ENCODE data around the gene TBC1D22A. TPM values are rescaled to one million over a fixed set of nuclear protein-coding genes. Genes with fewer than 3 reads are reported as not detected.
"Not testable (repeated sequence)": the region's sequence is repeated elsewhere in the genome, so short reads cannot be mapped to it uniquely, and the experiment has no call there.

TBC1D22A gene
- total and polyA plus RNA-seq, 2 experiments from 2014 or later = 9.6 to 13.3 TPM

- no peak for TF ChIP-seq ETS1 (IDR thresholded peaks at IDR 0.05)
- no peak for TF ChIP-seq NANOG (IDR thresholded peaks at IDR 0.05; ENCODE audit: borderline replicate concordance)
- no peak for TF ChIP-seq EZH2phosphoT487 (IDR thresholded peaks at IDR 0.05; ENCODE audit: unreplicated experiment)
- no peak for TF ChIP-seq REST (IDR thresholded peaks at IDR 0.05; ENCODE audit: unreplicated experiment)
- TF ChIP-seq CREB1 (CRISPR knock-in tag; IDR thresholded peaks at IDR 0.05; ENCODE audit: low read depth) = no peak
- no peak for TF ChIP-seq ZNF331 (CRISPR knock-in tag; IDR thresholded peaks at IDR 0.05; ENCODE audit: low read depth)
Measured at GRCh38 chr22:47166446-47167016, 404.1 kb downstream of the TBC1D22A start (continued).

- peaks cover 5% of the 10 kb centered on the region for H3K27me3 Mint-ChIP-seq (ENCODE audit: insufficient read depth, low read depth, poor library complexity)
- H3K36me3 ChIP-seq (ENCODE audit: insufficient read depth) = peaks cover 3% of the 10 kb centered on the region; the same call in 1 of the 2 replicates
- no peaks in the 10 kb centered on the region for H3K4me1 ChIP-seq (ENCODE audit: insufficient read depth)
- peaks cover 14% of the 10 kb centered on the region for H3K36me3 Mint-ChIP-seq (ENCODE audit: low read depth)
- H3K27ac ChIP-seq (ENCODE audit: low read depth) = no peak overlapping the region
- no peaks in the 10 kb centered on the region for H3K4me1 Mint-ChIP-seq
- no peak overlapping the region for H2AFZ ChIP-seq
- no peak overlapping the region for H3K4me3 ChIP-seq
- H4K20me1 ChIP-seq (replicated peaks; ENCODE audit: insufficient read depth) = no peaks in the 10 kb centered on the region
- H3K79me2 ChIP-seq (replicated peaks; ENCODE audit: insufficient read depth) = no peaks in the 10 kb centered on the region
- H3K4me3 Mint-ChIP-seq = no peak overlapping the region
- H3K27me3 ChIP-seq (ENCODE audit: insufficient read depth) = no peaks in the 10 kb centered on the region
- DNase-seq (ENCODE audit: low spot score) (no peak), ATAC-seq (no peak)
- H3K4me2 ChIP-seq = no peak overlapping the region
- no peaks in the 10 kb centered on the region for H3F3A ChIP-seq (replicated peaks; ENCODE audit: low read depth)
- H3K9me3 Mint-ChIP-seq = peaks cover 17% of the 10 kb centered on the region
- H3K9me2 ChIP-seq (ENCODE audit: insufficient read depth) = no peaks in the 10 kb centered on the region
- TF ChIP-seq CTCF (conservative IDR thresholded peaks at IDR 0.05; ENCODE audit: low read depth in 2 of 2) (no peak), POLR2AphosphoS5 (IDR thresholded peaks at IDR 0.05; ENCODE audit: low read depth) (no peak), ZNF114 (CRISPR knock-in tag; IDR thresholded peaks at IDR 0.05) (no peak), ETS1 (IDR thresholded peaks at IDR 0.05) (no peak), JUNB (IDR thresholded peaks at IDR 0.05; ENCODE audit: unreplicated experiment) (no peak)
- H3K27ac Mint-ChIP-seq = no peak overlapping the region
Measured at GRCh38 chr22:47167056-47167455, 404.6 kb downstream of the TBC1D22A start.

GRCh38 chr22:47167921-47168320, 405.5 kb downstream of the TBC1D22A start:
- Mint-ChIP-seq H3K9me3 (peaks cover 17% of the 10 kb centered on the region), H3K36me3 (ENCODE audit: low read depth) (peaks cover 14% of the 10 kb centered on the region)
- not testable (repeated sequence) for H4K20me1 ChIP-seq (replicated peaks; ENCODE audit: insufficient read depth); ATAC-seq; H3K27ac Mint-ChIP-seq; H3K27me3 ChIP-seq (ENCODE audit: insufficient read depth); DNase-seq (ENCODE audit: low spot score); H3K4me1 ChIP-seq (ENCODE audit: insufficient read depth); H3K4me3 ChIP-seq; H2AFZ ChIP-seq; H3K79me2 ChIP-seq (replicated peaks; ENCODE audit: insufficient read depth); H3K27me3 Mint-ChIP-seq (ENCODE audit: insufficient read depth, low read depth, poor library complexity); H3K4me1 Mint-ChIP-seq; H3K36me3 ChIP-seq (ENCODE audit: insufficient read depth); H3K4me2 ChIP-seq; H3K27ac ChIP-seq (ENCODE audit: low read depth); H3F3A ChIP-seq (replicated peaks; ENCODE audit: low read depth); H3K4me3 Mint-ChIP-seq; H3K9me2 ChIP-seq (ENCODE audit: insufficient read depth)
